ENCODE measurements around the gene CD300E.
"Not testable (repeated sequence)": the region's sequence is repeated elsewhere in the genome, so short reads cannot be mapped to it uniquely, and the experiment has no call there.

The CD300E gene

GRCh38 chr17:74633326-74633725, 9.8 kb upstream of the CD300E start:
- no peak for DNase-seq

- DNase-seq, result no peak
These were observed 9.1 kb upstream of the CD300E start for GRCh38 chr17:74632617-74633016.

- no peak for DNase-seq
These were observed 8.2 kb upstream of the CD300E start for GRCh38 chr17:74631468-74632450.

- not testable (repeated sequence) for DNase-seq
These were observed 6.7 kb upstream of the CD300E start for GRCh38 chr17:74630251-74630650.

GRCh38 chr17:74625661-74626060, 2.1 kb upstream of the CD300E start:
- DNase-seq, result no peak

- DNase-seq, result no peak
These were observed 593 bp upstream of the CD300E start for GRCh38 chr17:74624131-74624530.

GRCh38 chr17:74619077-74619673, 4.4 kb downstream of the CD300E start:
- no peak for DNase-seq

GRCh38 chr17:74618451-74618850, 5.1 kb downstream of the CD300E start:
- DNase-seq, result no peak

GRCh38 chr17:74616696-74617095, 6.8 kb downstream of the CD300E start:
- DNase-seq, result no peak

- DNase-seq, result no peak
These were observed 11.5 kb downstream of the CD300E start for GRCh38 chr17:74612046-74612445.

- no peak for DNase-seq
These were observed 13.4 kb downstream of the CD300E start for GRCh38 chr17:74610108-74610507.

GRCh38 chr17:74608511-74608910, 15.0 kb downstream of the CD300E start:
- no peak for DNase-seq

GRCh38 chr17:74607221-74607620, 16.3 kb downstream of the CD300E start:
- DNase-seq, result no peak

GRCh38 chr17:74606050-74606449, 17.5 kb downstream of the CD300E start:
- DNase-seq, result no peak

- no peak for DNase-seq
These were observed 18.2 kb downstream of the CD300E start for GRCh38 chr17:74605361-74605760.

- no peak for DNase-seq
These were observed 18.8 kb downstream of the CD300E start for GRCh38 chr17:74604761-74605160.

GRCh38 chr17:74604200-74604599, 19.3 kb downstream of the CD300E start:
- DNase-seq, result no peak

GRCh38 chr17:74603746-74604145, 19.8 kb downstream of the CD300E start:
- DNase-seq, result no peak

- DNase-seq, result no peak
These were observed 20.4 kb downstream of the CD300E start for GRCh38 chr17:74603037-74603635.

- DNase-seq, result no peak
These were observed 21.5 kb downstream of the CD300E start for GRCh38 chr17:74601944-74602572.

- DNase-seq, result no peak
These were observed 24.0 kb downstream of the CD300E start for GRCh38 chr17:74599448-74599939.

- DNase-seq, result no peak
These were observed 24.5 kb downstream of the CD300E start for GRCh38 chr17:74599023-74599399.

- no peak for DNase-seq
These were observed 25.1 kb downstream of the CD300E start for GRCh38 chr17:74598346-74599022.

All from NCI-H748 treated with DMSO at 0.1 percent for 48 hours (cell line).